SK-N-SH (cell line): ENCODE measurements around the gene PTGR2. TPM values are rescaled to one million over a fixed set of nuclear protein-coding genes. Genes with fewer than 3 reads are reported as not detected.

Source experiments
- CTCF ChIA-PET: fragments of 300-600, 350-600 bp; formaldehyde crosslinking; extraction: SDS; loops from one replicate; lab custom pipeline; 2021; lab: Yijun Ruan, JAX
- POLR2A ChIA-PET: fragments of 350-600 bp; sonication (Branson Sonifier 250); formaldehyde crosslinking; extraction: SDS; loops from one replicate; lab custom pipeline; 2020; ENCODE audit warnings: antibody characterized with exemption, inconsistent platforms; lab: Yijun Ruan, JAX
- DNase-seq: peaks from one replicate; pipeline ENCODE4 v3.0.0; 2012
- H2AFZ ChIP-seq: fragments of 200-600 bp; sonication (generic); 2 replicates; pipeline ENCODE4 v1.8.1; 2016; ENCODE audit warnings: antibody characterized with exemption, mild to moderate bottlenecking, low read depth
- H3F3A ChIP-seq: fragments of 200-600 bp; sonication (generic); replicated peaks from 2 replicates; pipeline ENCODE3; 2016; ENCODE audit warnings: antibody characterized with exemption, mild to moderate bottlenecking; ENCODE audit not compliant: insufficient read depth
- H3K27ac ChIP-seq, 2 experiments: fragments of 200-500 bp in 1 of 2; fragments of 200-600 bp in 1 of 2; sonication (Bioruptor generic) in 1 of 2; sonication (generic), shearing (Covaris generic) in 1 of 2; 2 replicates each; pipeline versions ENCODE4 v1.5.1 to v1.6.1; 2014 to 2016; ENCODE audit warnings: low read depth in 2 of 2, inconsistent platforms in 1 of 2, low read length in 1 of 2, mild to moderate bottlenecking in 1 of 2, mixed read lengths in 1 of 2
- H3K27me3 ChIP-seq: fragments of 200-600 bp; sonication (generic), shearing (Covaris generic); 2 replicates; pipeline ENCODE4 v1.6.1; 2016; ENCODE audit warnings: mixed run types; ENCODE audit not compliant: insufficient read depth
- H3K36me3 ChIP-seq, 2 experiments: fragments of 200-500 bp in 1 of 2; fragments of 200-600 bp in 1 of 2; sonication (Bioruptor generic) in 1 of 2; sonication (generic) in 1 of 2; replicated peaks in 1 of 2; 2 replicates each; pipeline versions ENCODE3 to v1.5.1; 2014 to 2016; ENCODE audit warnings: low read length in 1 of 2, mild to moderate bottlenecking in 1 of 2; ENCODE audit not compliant: insufficient read depth in 2 of 2, control insufficient read depth in 1 of 2
- H3K4me1 ChIP-seq, 2 experiments: fragments of 200-500 bp in 1 of 2; fragments of 200-600 bp in 1 of 2; sonication (Bioruptor generic) in 1 of 2; sonication (generic), shearing (Covaris generic) in 1 of 2; 2 replicates each; pipeline versions ENCODE4 v1.5.1 to v1.6.1; 2014 to 2016; ENCODE audit warnings: low read depth in 1 of 2, low read length in 1 of 2, mixed run types in 1 of 2; ENCODE audit not compliant: insufficient read depth in 2 of 2, control insufficient read depth in 1 of 2
- H3K4me2 ChIP-seq: fragments of 200-600 bp; sonication (generic), shearing (Covaris generic); 2 replicates; pipeline ENCODE4 v1.6.1; 2017; ENCODE audit warnings: mixed run types
- H3K4me3 ChIP-seq, 2 experiments: fragments of 200-500 bp in 1 of 2; fragments of 200-600 bp in 1 of 2; sonication (Bioruptor generic) in 1 of 2; sonication (generic), shearing (Covaris generic) in 1 of 2; 2 replicates each; pipeline versions ENCODE4 v1.5.1 to v1.8.1; 2014 to 2016; ENCODE audit warnings: low read depth in 2 of 2, inconsistent platforms in 1 of 2, low read length in 1 of 2, mild to moderate bottlenecking in 1 of 2, mixed read lengths in 1 of 2, moderate library complexity in 1 of 2
- H3K79me2 ChIP-seq: fragments of 200-600 bp; sonication (generic); 2 replicates; pipeline ENCODE4 v1.8.1; 2017; ENCODE audit warnings: mild to moderate bottlenecking; ENCODE audit not compliant: insufficient read depth
- H3K9ac ChIP-seq: fragments of 200-600 bp; sonication (generic); 2 replicates; pipeline ENCODE4 v1.6.1; 2017; ENCODE audit warnings: mixed run types
- H3K9me2 ChIP-seq: fragments of 200-600 bp; sonication (generic); 2 replicates; pipeline ENCODE4 v1.6.1; 2017; ENCODE audit warnings: mixed run types
- H3K9me3 ChIP-seq: fragments of 200-600 bp; sonication (generic); 2 replicates; pipeline ENCODE4 v1.6.1; 2017; ENCODE audit warnings: mixed run types, mild to moderate bottlenecking, moderate library complexity
- H4K20me1 ChIP-seq: fragments of 200-600 bp; sonication (generic); 2 replicates; pipeline ENCODE4 v1.6.1; 2017; ENCODE audit warnings: mild to moderate bottlenecking, mixed run types; ENCODE audit not compliant: insufficient read depth
- CHD2 ChIP-seq: fragments of 150-350 bp; IDR thresholded peaks from 2 replicates; pipeline ENCODE4 v1.6.1; 2018; ENCODE audit warnings: low read length; ENCODE audit not compliant: partially characterized antibody
- EP300 ChIP-seq, 2 experiments: IDR thresholded peaks; 2 replicates each; pipeline versions ENCODE4 v1.4.0 to v1.6.1; 2012; ENCODE audit warnings: borderline replicate concordance in 1 of 2, low read depth in 1 of 2, low read length in 1 of 2
- EZH2phosphoT487 ChIP-seq: fragments of 200-600 bp; sonication (generic); IDR thresholded peaks from 2 replicates; pipeline ENCODE4 v1.6.1; 2017; ENCODE audit warnings: low read depth, mixed run types, mild to moderate bottlenecking, antibody characterized with exemption, moderate library complexity, borderline replicate concordance
- GABPA ChIP-seq: IDR thresholded peaks from 2 replicates; pipeline ENCODE4 v1.4.0; 2012; ENCODE audit warnings: low read depth, mild to moderate bottlenecking
- MAX ChIP-seq: IDR thresholded peaks from 2 replicates; pipeline ENCODE4 v1.4.0; 2012; ENCODE audit warnings: low read depth
- MEF2A ChIP-seq: IDR thresholded peaks from 2 replicates; pipeline ENCODE4 v1.4.0; 2012; ENCODE audit warnings: low read depth, borderline replicate concordance
- MXI1 ChIP-seq: IDR thresholded peaks from 2 replicates; pipeline ENCODE4 v1.6.1; 2012; ENCODE audit warnings: mild to moderate bottlenecking, low read depth, low read length, improper control_type of control experiment
- NRF1 ChIP-seq: IDR thresholded peaks from 2 replicates; pipeline ENCODE4 v1.6.1; 2012; ENCODE audit warnings: low read depth, mild to moderate bottlenecking, low read length
- POLR2AphosphoS5 ChIP-seq: IDR thresholded peaks from 2 replicates; pipeline ENCODE4 v1.6.1; 2012; ENCODE audit warnings: low read depth, low read length
- RFX5 ChIP-seq: IDR thresholded peaks from 2 replicates; pipeline ENCODE4 v1.6.1; 2012; ENCODE audit warnings: mild to moderate bottlenecking, improper control_type of control experiment, low read length
- TCF12 ChIP-seq: IDR thresholded peaks from 2 replicates; pipeline ENCODE4 v1.4.0; 2012
- TEAD4 ChIP-seq: IDR thresholded peaks from 2 replicates; pipeline ENCODE4 v1.4.0; 2012; ENCODE audit warnings: mild to moderate bottlenecking, borderline replicate concordance; ENCODE audit not compliant: insufficient read depth
- USF2 ChIP-seq: fragments of 150-350 bp; IDR thresholded peaks from 2 replicates; pipeline ENCODE4 v1.6.1; 2017; ENCODE audit warnings: antibody characterized with exemption, low read length, low read depth, borderline replicate concordance
- WGBS: methylation state at CpG from one replicate; pipeline ENCODE4 v1.1.6; 2017; ENCODE audit warnings: low lambda C conversion rate; 5-methylcytosine and 5-hydroxymethylcytosine counted together
- polyA plus RNA-seq, 3 experiments: library from polyadenylated mRNA; depleted of rRNA; stranded (reverse); fragments of >200 nt; gene quantifications; 2 replicates each; pipeline ENCODE4 v1.2.3, GENCODE V29; 2012

PTGR2 gene
- polyA plus RNA-seq, 1 of the 3 experiments (the other 2 are of a cell fraction) = 7.1 TPM

- Histone ChIP-seq H3F3A (no peaks in the 10 kb centered on the region), H3K4me2 (no peak overlapping the region), H3K27me3 (no peaks in the 10 kb centered on the region), H3K9me3 (no peaks in the 10 kb centered on the region), H3K9me2 (no peaks in the 10 kb centered on the region), H3K9ac (no peak overlapping the region), H3K4me3 (no peak overlapping the region), H3K36me3 (peaks cover 6 to 20% of the 10 kb centered on the region in 2 experiments), H3K4me1 (no peaks in the 10 kb centered on the region), H3K27ac (no peak overlapping the region), H2AFZ (no peak overlapping the region), H3K79me2 (no peaks in the 10 kb centered on the region), H4K20me1 (no peaks in the 10 kb centered on the region)
- CTCF ChIA-PET = no interaction called here
- POLR2A ChIA-PET = no interaction called here
- 94% methylated on average over 2 of the region's 2 CpGs for WGBS
- no peak for TF ChIP-seq EP300 (IDR thresholded peaks at IDR 0.05; ENCODE audit: borderline replicate concordance in 1 of 2, low read depth in 1 of 2, low read length in 1 of 2)
- DNase-seq = no peak
Measured at GRCh38 chr14:73870525-73871235, 19.0 kb downstream of the PTGR2 start.

GRCh38 chr14:73873660-73874059 lies 22.0 kb downstream of the PTGR2 start:
- H3K27ac ChIP-seq = no peak overlapping the region
- no peaks in the 10 kb centered on the region for H3K4me1 ChIP-seq
- H3K79me2 ChIP-seq = no peaks in the 10 kb centered on the region
- CTCF ChIA-PET = no interaction called here
- POLR2A ChIA-PET = no interaction called here
- WGBS = 91% methylated on average over 3 of the region's 3 CpGs
- H3F3A ChIP-seq = no peaks in the 10 kb centered on the region
- peaks cover 6 to 23% of the 10 kb centered on the region in 2 experiments for H3K36me3 ChIP-seq
- H3K27me3 ChIP-seq = no peaks in the 10 kb centered on the region
- H3K9ac ChIP-seq = no peak overlapping the region
- DNase-seq = no peak
- H4K20me1 ChIP-seq = no peaks in the 10 kb centered on the region
- H3K9me3 ChIP-seq = no peaks in the 10 kb centered on the region
- no peak overlapping the region for H3K4me2 ChIP-seq
- no peak overlapping the region for H2AFZ ChIP-seq
- no peak overlapping the region for H3K4me3 ChIP-seq
- H3K9me2 ChIP-seq = no peaks in the 10 kb centered on the region
- TF ChIP-seq TEAD4 = no peak
- TF ChIP-seq USF2 = no peak
- TF ChIP-seq EP300 (IDR thresholded peaks at IDR 0.05; ENCODE audit: borderline replicate concordance in 1 of 2, low read depth in 1 of 2, low read length in 1 of 2) = no peak
- TF ChIP-seq NRF1 = no peak
- TF ChIP-seq EZH2phosphoT487 = no peak
- TF ChIP-seq RFX5 = no peak
- no peak for TF ChIP-seq GABPA
- no peak for TF ChIP-seq TCF12
- no peak for TF ChIP-seq MXI1
- no peak for TF ChIP-seq CHD2
- no peak for TF ChIP-seq MAX
- no peak for TF ChIP-seq MEF2A
- no peak for TF ChIP-seq POLR2AphosphoS5
